IMR-90 (cell line): Measurements from ENCODE around the gene ALPK3.

Experiments used
- CEBPB ChIP-seq: IDR thresholded peaks from 2 replicates; pipeline ENCODE4 v1.6.1; 2012; ENCODE audit warnings: low read depth, low read length, improper control_type of control experiment
- MXI1 ChIP-seq: IDR thresholded peaks from 2 replicates; pipeline ENCODE4 v1.6.1; 2012; ENCODE audit warnings: low read depth, mild to moderate bottlenecking, low read length, moderate library complexity, borderline replicate concordance
- POLR2A ChIP-seq: IDR thresholded peaks from 2 replicates; pipeline ENCODE4 v1.6.1; 2012; ENCODE audit warnings: mild to moderate bottlenecking, low read depth, low read length
- RFX5 ChIP-seq: IDR thresholded peaks from 2 replicates; pipeline ENCODE4 v1.8.0; 2012; ENCODE audit warnings: low read depth, mild to moderate bottlenecking, low read length, moderate library complexity
- TF ChIP-seq, protein P1 (sequence below): conservative IDR thresholded peaks from 2 replicates; pipeline ENCODE4 v1.5.1; 2012; ENCODE audit warnings: mild to moderate bottlenecking, low read depth, low read length, improper control_type of control experiment
- TF ChIP-seq, protein P2 (sequence below): fragments of 150-350 bp; IDR thresholded peaks from 2 replicates; pipeline ENCODE4 v1.6.1; 2017; ENCODE audit warnings: mild to moderate bottlenecking, antibody characterized with exemption, low read length, low read depth
- TF ChIP-seq, protein P3 (sequence below): fragments of 150-350 bp; IDR thresholded peaks from 2 replicates; pipeline ENCODE4 v1.6.1; 2016; ENCODE audit warnings: low read depth, mild to moderate bottlenecking, low read length, moderate library complexity, borderline replicate concordance

DNA sequence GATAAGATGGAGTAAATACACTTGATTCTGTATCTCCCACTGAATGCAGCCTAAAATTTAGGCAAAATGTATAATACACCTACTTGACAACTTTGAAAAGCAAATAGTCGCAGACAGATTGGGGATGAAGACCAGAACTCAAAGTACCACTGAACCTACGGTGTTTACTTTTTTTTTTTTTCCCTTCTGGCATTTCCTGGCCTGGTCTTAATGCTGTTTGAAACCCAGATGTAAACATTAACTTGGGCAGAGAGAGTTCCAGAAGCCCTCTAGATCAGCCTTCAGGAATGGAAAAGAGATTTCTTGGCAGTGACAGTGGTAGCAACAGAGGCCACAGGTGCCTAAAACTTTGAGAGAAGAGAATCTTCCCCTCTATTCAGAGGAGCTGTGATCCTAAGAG lies 27.8 kb downstream of the ALPK3 start:
- no peak for TF ChIP-seq POLR2A
- TF ChIP-seq, protein P1, sequence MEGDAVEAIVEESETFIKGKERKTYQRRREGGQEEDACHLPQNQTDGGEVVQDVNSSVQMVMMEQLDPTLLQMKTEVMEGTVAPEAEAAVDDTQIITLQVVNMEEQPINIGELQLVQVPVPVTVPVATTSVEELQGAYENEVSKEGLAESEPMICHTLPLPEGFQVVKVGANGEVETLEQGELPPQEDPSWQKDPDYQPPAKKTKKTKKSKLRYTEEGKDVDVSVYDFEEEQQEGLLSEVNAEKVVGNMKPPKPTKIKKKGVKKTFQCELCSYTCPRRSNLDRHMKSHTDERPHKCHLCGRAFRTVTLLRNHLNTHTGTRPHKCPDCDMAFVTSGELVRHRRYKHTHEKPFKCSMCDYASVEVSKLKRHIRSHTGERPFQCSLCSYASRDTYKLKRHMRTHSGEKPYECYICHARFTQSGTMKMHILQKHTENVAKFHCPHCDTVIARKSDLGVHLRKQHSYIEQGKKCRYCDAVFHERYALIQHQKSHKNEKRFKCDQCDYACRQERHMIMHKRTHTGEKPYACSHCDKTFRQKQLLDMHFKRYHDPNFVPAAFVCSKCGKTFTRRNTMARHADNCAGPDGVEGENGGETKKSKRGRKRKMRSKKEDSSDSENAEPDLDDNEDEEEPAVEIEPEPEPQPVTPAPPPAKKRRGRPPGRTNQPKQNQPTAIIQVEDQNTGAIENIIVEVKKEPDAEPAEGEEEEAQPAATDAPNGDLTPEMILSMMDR = no peak
- TF ChIP-seq CEBPB = no peak
- no peak for TF ChIP-seq MXI1
- TF ChIP-seq, protein P2, sequence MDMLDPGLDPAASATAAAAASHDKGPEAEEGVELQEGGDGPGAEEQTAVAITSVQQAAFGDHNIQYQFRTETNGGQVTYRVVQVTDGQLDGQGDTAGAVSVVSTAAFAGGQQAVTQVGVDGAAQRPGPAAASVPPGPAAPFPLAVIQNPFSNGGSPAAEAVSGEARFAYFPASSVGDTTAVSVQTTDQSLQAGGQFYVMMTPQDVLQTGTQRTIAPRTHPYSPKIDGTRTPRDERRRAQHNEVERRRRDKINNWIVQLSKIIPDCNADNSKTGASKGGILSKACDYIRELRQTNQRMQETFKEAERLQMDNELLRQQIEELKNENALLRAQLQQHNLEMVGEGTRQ = no peak
- TF ChIP-seq RFX5 = no peak
- TF ChIP-seq, protein P3, sequence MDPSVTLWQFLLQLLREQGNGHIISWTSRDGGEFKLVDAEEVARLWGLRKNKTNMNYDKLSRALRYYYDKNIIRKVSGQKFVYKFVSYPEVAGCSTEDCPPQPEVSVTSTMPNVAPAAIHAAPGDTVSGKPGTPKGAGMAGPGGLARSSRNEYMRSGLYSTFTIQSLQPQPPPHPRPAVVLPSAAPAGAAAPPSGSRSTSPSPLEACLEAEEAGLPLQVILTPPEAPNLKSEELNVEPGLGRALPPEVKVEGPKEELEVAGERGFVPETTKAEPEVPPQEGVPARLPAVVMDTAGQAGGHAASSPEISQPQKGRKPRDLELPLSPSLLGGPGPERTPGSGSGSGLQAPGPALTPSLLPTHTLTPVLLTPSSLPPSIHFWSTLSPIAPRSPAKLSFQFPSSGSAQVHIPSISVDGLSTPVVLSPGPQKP = no peak
